ENCODE results near the gene STAB2.

DNA sequence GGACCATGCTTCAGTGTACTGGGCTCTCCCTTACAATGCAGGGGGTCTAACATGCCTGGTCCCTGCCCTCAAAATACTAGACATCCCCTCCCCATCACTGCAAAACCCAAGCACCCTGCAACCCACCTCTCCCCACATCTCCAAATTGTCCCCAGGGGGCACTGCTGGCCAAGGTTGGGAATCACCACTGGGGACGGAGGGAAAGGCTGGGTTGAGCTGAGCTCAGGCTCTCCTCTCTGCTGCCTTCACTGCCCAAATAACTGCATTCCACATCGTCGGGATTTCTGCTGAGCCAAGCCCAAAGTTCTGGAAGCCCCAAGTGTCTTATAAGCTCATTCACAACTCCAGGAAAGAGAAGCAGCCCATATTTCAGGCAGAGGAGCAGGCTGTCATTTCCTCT, 184.4 kb downstream of the STAB2 start:
- TF ChIP-seq, protein P1, sequence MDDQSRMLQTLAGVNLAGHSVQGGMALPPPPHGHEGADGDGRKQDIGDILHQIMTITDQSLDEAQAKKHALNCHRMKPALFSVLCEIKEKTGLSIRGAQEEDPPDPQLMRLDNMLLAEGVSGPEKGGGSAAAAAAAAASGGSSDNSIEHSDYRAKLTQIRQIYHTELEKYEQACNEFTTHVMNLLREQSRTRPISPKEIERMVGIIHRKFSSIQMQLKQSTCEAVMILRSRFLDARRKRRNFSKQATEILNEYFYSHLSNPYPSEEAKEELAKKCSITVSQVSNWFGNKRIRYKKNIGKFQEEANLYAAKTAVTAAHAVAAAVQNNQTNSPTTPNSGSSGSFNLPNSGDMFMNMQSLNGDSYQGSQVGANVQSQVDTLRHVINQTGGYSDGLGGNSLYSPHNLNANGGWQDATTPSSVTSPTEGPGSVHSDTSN (IDR thresholded peaks at IDR 0.05) = no peak
- TF ChIP-seq, protein P2, sequence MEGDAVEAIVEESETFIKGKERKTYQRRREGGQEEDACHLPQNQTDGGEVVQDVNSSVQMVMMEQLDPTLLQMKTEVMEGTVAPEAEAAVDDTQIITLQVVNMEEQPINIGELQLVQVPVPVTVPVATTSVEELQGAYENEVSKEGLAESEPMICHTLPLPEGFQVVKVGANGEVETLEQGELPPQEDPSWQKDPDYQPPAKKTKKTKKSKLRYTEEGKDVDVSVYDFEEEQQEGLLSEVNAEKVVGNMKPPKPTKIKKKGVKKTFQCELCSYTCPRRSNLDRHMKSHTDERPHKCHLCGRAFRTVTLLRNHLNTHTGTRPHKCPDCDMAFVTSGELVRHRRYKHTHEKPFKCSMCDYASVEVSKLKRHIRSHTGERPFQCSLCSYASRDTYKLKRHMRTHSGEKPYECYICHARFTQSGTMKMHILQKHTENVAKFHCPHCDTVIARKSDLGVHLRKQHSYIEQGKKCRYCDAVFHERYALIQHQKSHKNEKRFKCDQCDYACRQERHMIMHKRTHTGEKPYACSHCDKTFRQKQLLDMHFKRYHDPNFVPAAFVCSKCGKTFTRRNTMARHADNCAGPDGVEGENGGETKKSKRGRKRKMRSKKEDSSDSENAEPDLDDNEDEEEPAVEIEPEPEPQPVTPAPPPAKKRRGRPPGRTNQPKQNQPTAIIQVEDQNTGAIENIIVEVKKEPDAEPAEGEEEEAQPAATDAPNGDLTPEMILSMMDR (IDR thresholded peaks at IDR 0.05) = peak; percentile 68
- TF ChIP-seq, protein P3, sequence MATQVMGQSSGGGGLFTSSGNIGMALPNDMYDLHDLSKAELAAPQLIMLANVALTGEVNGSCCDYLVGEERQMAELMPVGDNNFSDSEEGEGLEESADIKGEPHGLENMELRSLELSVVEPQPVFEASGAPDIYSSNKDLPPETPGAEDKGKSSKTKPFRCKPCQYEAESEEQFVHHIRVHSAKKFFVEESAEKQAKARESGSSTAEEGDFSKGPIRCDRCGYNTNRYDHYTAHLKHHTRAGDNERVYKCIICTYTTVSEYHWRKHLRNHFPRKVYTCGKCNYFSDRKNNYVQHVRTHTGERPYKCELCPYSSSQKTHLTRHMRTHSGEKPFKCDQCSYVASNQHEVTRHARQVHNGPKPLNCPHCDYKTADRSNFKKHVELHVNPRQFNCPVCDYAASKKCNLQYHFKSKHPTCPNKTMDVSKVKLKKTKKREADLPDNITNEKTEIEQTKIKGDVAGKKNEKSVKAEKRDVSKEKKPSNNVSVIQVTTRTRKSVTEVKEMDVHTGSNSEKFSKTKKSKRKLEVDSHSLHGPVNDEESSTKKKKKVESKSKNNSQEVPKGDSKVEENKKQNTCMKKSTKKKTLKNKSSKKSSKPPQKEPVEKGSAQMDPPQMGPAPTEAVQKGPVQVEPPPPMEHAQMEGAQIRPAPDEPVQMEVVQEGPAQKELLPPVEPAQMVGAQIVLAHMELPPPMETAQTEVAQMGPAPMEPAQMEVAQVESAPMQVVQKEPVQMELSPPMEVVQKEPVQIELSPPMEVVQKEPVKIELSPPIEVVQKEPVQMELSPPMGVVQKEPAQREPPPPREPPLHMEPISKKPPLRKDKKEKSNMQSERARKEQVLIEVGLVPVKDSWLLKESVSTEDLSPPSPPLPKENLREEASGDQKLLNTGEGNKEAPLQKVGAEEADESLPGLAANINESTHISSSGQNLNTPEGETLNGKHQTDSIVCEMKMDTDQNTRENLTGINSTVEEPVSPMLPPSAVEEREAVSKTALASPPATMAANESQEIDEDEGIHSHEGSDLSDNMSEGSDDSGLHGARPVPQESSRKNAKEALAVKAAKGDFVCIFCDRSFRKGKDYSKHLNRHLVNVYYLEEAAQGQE (IDR thresholded peaks at IDR 0.05; ENCODE audit: low read depth, low read length) = no peak
- TF ChIP-seq EZH2phosphoT487 (IDR thresholded peaks at IDR 0.05; ENCODE audit: borderline replicate concordance, low read depth) (no peak), EP300 (IDR thresholded peaks at IDR 0.05; ENCODE audit: borderline replicate concordance in 1 of 2, low read depth in 1 of 2, low read length in 1 of 2) (no peak), RAD21 (IDR thresholded peaks at IDR 0.05; ENCODE audit: low read length) (peak; percentile 70), POLR2AphosphoS5 (IDR thresholded peaks at IDR 0.05; ENCODE audit: low read depth, low read length) (no peak), TAF1 (IDR thresholded peaks at IDR 0.05; ENCODE audit: borderline replicate concordance, low read depth, low read length) (no peak), GATA2 (CRISPR knock-in tag; IDR thresholded peaks at IDR 0.05) (no peak), SMC3 (IDR thresholded peaks at IDR 0.05; ENCODE audit: low read depth, low read length) (peak; percentile 71)
- TF ChIP-seq, protein P4, sequence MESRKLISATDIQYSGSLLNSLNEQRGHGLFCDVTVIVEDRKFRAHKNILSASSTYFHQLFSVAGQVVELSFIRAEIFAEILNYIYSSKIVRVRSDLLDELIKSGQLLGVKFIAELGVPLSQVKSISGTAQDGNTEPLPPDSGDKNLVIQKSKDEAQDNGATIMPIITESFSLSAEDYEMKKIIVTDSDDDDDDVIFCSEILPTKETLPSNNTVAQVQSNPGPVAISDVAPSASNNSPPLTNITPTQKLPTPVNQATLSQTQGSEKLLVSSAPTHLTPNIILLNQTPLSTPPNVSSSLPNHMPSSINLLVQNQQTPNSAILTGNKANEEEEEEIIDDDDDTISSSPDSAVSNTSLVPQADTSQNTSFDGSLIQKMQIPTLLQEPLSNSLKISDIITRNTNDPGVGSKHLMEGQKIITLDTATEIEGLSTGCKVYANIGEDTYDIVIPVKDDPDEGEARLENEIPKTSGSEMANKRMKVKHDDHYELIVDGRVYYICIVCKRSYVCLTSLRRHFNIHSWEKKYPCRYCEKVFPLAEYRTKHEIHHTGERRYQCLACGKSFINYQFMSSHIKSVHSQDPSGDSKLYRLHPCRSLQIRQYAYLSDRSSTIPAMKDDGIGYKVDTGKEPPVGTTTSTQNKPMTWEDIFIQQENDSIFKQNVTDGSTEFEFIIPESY (IDR thresholded peaks at IDR 0.05; ENCODE audit: borderline replicate concordance, low read depth) = no peak

All from SK-N-SH (cell line).